ENCODE data around the gene MIEF1. TPM values are rescaled to one million over a fixed set of nuclear protein-coding genes. Genes with fewer than 3 reads are reported as not detected.

The MIEF1 gene
- total and polyA plus RNA-seq, 2 experiments from 2014 or later = 13.2 to 40.1 TPM

DNA sequence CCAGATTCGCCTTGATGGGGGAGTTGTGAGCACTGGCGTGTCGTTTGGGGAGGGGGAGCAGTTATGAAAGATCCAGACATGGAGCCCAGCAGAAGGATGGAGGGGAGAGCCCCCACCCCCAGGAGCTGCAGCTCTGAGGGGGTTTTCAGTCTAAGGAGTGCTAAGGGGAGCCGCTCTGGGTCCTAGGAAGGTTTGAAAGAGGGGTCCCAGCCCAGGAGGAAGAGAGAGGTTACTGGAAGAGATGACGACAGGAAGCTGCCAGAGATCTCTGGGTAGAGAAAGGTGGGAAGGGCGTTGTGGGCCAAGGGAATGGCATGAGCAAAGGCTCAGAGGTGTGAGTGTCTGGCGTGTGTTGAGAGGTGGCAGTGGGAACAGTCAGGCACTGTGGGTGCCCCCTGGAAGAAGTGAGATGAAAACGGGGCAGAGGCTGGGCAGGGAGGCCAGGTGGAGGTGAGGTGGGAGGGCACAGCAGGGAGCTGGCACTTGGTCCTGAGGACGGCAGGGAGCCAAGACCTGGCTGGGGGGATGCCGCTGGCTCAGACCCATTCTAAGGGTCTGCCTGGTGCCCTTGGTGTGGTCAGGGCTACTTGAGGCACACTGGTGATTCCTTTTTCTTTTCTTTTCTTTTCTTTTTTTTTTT lies 43.5 kb upstream of the MIEF1 start:
- Histone ChIP-seq H3K9me2 (ENCODE audit: insufficient read depth) (no peaks in the 10 kb centered on the region), H3K79me2 (replicated peaks; ENCODE audit: insufficient read depth) (no peaks in the 10 kb centered on the region), H3K27me3 (ENCODE audit: insufficient read depth) (peaks cover 28% of the 10 kb centered on the region), H3K4me2 (peak overlapping the region; percentile 92), H3K4me1 (ENCODE audit: insufficient read depth) (peaks cover 11% of the 10 kb centered on the region), H2AFZ (no peak overlapping the region; the same call in 1 of the 2 replicates), H4K20me1 (replicated peaks; ENCODE audit: insufficient read depth) (no peaks in the 10 kb centered on the region), H3F3A (replicated peaks; ENCODE audit: low read depth) (peaks cover 11% of the 10 kb centered on the region; the same call in 1 of the 2 replicates), H3K4me3 (peak overlapping the region; percentile 82), H3K36me3 (ENCODE audit: insufficient read depth) (no peaks in the 10 kb centered on the region), H3K27ac (ENCODE audit: low read depth) (no peak overlapping the region)
- Mint-ChIP-seq H3K27ac (no peak overlapping the region), H3K27me3 (ENCODE audit: insufficient read depth, low read depth, poor library complexity) (peaks cover 44% of the 10 kb centered on the region), H3K4me3 (peak overlapping the region; percentile 84), H3K9me3 (no peaks in the 10 kb centered on the region; the same call in 2 of the 3 replicates), H3K36me3 (ENCODE audit: low read depth) (peaks cover 3% of the 10 kb centered on the region; the same call in 1 of the 3 replicates), H3K4me1 (peaks cover 26% of the 10 kb centered on the region)
- DNase-seq (ENCODE audit: low spot score) = no peak
- TF ChIP-seq JUNB (IDR thresholded peaks at IDR 0.05; ENCODE audit: unreplicated experiment) (no peak), CREB1 (CRISPR knock-in tag; IDR thresholded peaks at IDR 0.05; ENCODE audit: low read depth) (no peak), EZH2 (IDR thresholded peaks at IDR 0.05; ENCODE audit: low read depth, unreplicated experiment) (no peak), EZH2phosphoT487 (IDR thresholded peaks at IDR 0.05; ENCODE audit: unreplicated experiment) (no peak), ZNF331 (CRISPR knock-in tag; IDR thresholded peaks at IDR 0.05; ENCODE audit: low read depth) (no peak), POLR2AphosphoS5 (IDR thresholded peaks at IDR 0.05; ENCODE audit: low read depth) (no peak)
- TF ChIP-seq, protein P1, sequence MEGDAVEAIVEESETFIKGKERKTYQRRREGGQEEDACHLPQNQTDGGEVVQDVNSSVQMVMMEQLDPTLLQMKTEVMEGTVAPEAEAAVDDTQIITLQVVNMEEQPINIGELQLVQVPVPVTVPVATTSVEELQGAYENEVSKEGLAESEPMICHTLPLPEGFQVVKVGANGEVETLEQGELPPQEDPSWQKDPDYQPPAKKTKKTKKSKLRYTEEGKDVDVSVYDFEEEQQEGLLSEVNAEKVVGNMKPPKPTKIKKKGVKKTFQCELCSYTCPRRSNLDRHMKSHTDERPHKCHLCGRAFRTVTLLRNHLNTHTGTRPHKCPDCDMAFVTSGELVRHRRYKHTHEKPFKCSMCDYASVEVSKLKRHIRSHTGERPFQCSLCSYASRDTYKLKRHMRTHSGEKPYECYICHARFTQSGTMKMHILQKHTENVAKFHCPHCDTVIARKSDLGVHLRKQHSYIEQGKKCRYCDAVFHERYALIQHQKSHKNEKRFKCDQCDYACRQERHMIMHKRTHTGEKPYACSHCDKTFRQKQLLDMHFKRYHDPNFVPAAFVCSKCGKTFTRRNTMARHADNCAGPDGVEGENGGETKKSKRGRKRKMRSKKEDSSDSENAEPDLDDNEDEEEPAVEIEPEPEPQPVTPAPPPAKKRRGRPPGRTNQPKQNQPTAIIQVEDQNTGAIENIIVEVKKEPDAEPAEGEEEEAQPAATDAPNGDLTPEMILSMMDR (conservative IDR thresholded peaks at IDR 0.05; ENCODE audit: low read depth in 2 of 2) = no peak
- TF ChIP-seq, protein P2, sequence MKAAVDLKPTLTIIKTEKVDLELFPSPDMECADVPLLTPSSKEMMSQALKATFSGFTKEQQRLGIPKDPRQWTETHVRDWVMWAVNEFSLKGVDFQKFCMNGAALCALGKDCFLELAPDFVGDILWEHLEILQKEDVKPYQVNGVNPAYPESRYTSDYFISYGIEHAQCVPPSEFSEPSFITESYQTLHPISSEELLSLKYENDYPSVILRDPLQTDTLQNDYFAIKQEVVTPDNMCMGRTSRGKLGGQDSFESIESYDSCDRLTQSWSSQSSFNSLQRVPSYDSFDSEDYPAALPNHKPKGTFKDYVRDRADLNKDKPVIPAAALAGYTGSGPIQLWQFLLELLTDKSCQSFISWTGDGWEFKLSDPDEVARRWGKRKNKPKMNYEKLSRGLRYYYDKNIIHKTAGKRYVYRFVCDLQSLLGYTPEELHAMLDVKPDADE (IDR thresholded peaks at IDR 0.05) = no peak
- ATAC-seq = no peak

DNA sequence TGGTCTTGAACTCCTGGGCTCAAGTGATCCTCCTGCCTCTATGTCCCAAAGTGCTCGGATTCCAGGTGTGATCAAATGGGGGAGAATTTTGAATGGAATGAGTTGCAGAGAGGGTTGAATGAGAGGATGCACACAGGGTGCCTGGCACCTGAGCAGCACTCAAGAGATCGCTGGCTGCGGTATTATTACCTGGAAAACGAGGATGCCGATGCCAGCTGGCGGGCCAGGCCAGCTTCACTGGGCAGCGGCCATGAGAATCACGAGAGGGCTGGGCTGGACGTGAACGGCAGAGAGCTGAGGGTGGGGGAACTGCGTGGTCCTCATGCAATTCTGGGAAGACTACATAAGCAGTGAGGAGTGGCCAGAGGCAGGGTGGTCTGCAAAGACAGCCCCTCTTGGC lies 42.4 kb upstream of the MIEF1 start:
- TF ChIP-seq, protein P1 (conservative IDR thresholded peaks at IDR 0.05; ENCODE audit: low read depth in 2 of 2) = no peak
- TF ChIP-seq EZH2phosphoT487 (IDR thresholded peaks at IDR 0.05; ENCODE audit: unreplicated experiment) (no peak), JUNB (IDR thresholded peaks at IDR 0.05; ENCODE audit: unreplicated experiment) (no peak), ZNF331 (CRISPR knock-in tag; IDR thresholded peaks at IDR 0.05; ENCODE audit: low read depth) (no peak)
- Mint-ChIP-seq H3K4me3 (no peak overlapping the region), H3K27ac (no peak overlapping the region)

More for the DNA sequence above, 42.4 kb upstream of the MIEF1 start:
- H3K36me3 ChIP-seq (ENCODE audit: insufficient read depth) = no peaks in the 10 kb centered on the region
- no peaks in the 10 kb centered on the region for H4K20me1 ChIP-seq (replicated peaks; ENCODE audit: insufficient read depth)
- H3K9me2 ChIP-seq (ENCODE audit: insufficient read depth) = no peaks in the 10 kb centered on the region
- H3K79me2 ChIP-seq (replicated peaks; ENCODE audit: insufficient read depth) = no peaks in the 10 kb centered on the region
- Mint-ChIP-seq H3K9me3 (no peaks in the 10 kb centered on the region; the same call in 2 of the 3 replicates), H3K27me3 (ENCODE audit: insufficient read depth, low read depth, poor library complexity) (peaks cover 38% of the 10 kb centered on the region), H3K36me3 (ENCODE audit: low read depth) (peaks cover 3% of the 10 kb centered on the region; the same call in 1 of the 3 replicates), H3K4me1 (peaks cover 18% of the 10 kb centered on the region)
- H3K4me2 ChIP-seq = no peak overlapping the region
- peaks cover 28% of the 10 kb centered on the region for H3K27me3 ChIP-seq (ENCODE audit: insufficient read depth)
- DNase-seq (ENCODE audit: low spot score) (no peak), ATAC-seq (no peak)
- H3K4me3 ChIP-seq = no peak overlapping the region
- peaks cover 10% of the 10 kb centered on the region; the same call in 1 of the 2 replicates for H3F3A ChIP-seq (replicated peaks; ENCODE audit: low read depth)
- no peak overlapping the region for H2AFZ ChIP-seq
- H3K27ac ChIP-seq (ENCODE audit: low read depth) = no peak overlapping the region
- peaks cover 6% of the 10 kb centered on the region for H3K4me1 ChIP-seq (ENCODE audit: insufficient read depth)

All from GM23338 (cell line).